Measurements from ENCODE around the gene SFI1.

GRCh38 chr22:31503211-31503964 is 7.1 kb downstream of the SFI1 start:
- TF ChIP-seq, protein P1, sequence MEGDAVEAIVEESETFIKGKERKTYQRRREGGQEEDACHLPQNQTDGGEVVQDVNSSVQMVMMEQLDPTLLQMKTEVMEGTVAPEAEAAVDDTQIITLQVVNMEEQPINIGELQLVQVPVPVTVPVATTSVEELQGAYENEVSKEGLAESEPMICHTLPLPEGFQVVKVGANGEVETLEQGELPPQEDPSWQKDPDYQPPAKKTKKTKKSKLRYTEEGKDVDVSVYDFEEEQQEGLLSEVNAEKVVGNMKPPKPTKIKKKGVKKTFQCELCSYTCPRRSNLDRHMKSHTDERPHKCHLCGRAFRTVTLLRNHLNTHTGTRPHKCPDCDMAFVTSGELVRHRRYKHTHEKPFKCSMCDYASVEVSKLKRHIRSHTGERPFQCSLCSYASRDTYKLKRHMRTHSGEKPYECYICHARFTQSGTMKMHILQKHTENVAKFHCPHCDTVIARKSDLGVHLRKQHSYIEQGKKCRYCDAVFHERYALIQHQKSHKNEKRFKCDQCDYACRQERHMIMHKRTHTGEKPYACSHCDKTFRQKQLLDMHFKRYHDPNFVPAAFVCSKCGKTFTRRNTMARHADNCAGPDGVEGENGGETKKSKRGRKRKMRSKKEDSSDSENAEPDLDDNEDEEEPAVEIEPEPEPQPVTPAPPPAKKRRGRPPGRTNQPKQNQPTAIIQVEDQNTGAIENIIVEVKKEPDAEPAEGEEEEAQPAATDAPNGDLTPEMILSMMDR (IDR thresholded peaks at IDR 0.05), result no peak
- TF ChIP-seq POLR2A (IDR thresholded peaks at IDR 0.05), result no peak

All from transverse colon (tissue), 3 donors.